Measurements from ENCODE around the gene SREK1.

Gene SREK1

GRCh38 chr5:66164044-66164790 is 20.1 kb downstream of the SREK1 start:
- DNase-seq (ENCODE audit: low read depth), result peak; percentile 90

- no peak for DNase-seq (ENCODE audit: low read depth)
These were observed 24.1 kb downstream of the SREK1 start for GRCh38 chr5:66168226-66168625.

- no peak for DNase-seq (ENCODE audit: low read depth)
These were observed 25.4 kb downstream of the SREK1 start for GRCh38 chr5:66169534-66169933.

GRCh38 chr5:66170195-66170919 is 26.3 kb downstream of the SREK1 start:
- DNase-seq (ENCODE audit: low read depth), result no peak

GRCh38 chr5:66171349-66172344 is 27.5 kb downstream of the SREK1 start:
- peak; percentile 50 for DNase-seq (ENCODE audit: low read depth)

GRCh38 chr5:66174338-66174737 is 30.2 kb downstream of the SREK1 start:
- no peak for DNase-seq (ENCODE audit: low read depth)

GRCh38 chr5:66178799-66179198 is 34.7 kb downstream of the SREK1 start:
- no peak for DNase-seq (ENCODE audit: low read depth)

GRCh38 chr5:66179297-66180051 is 35.4 kb downstream of the SREK1 start:
- no peak for DNase-seq (ENCODE audit: low read depth)

GRCh38 chr5:66180282-66181155 is 36.4 kb downstream of the SREK1 start:
- no peak for DNase-seq (ENCODE audit: low read depth)

- no peak for DNase-seq (ENCODE audit: low read depth)
These were observed 42.0 kb downstream of the SREK1 start for GRCh38 chr5:66186108-66186507.

- no peak for DNase-seq (ENCODE audit: low read depth)
These were observed 49.3 kb downstream of the SREK1 start for GRCh38 chr5:66193419-66193818.

- DNase-seq (ENCODE audit: low read depth), result no peak
These were observed 53.8 kb downstream of the SREK1 start for GRCh38 chr5:66197764-66198405.

GRCh38 chr5:66198837-66199236 is 54.7 kb downstream of the SREK1 start:
- DNase-seq (ENCODE audit: low read depth), result no peak

GRCh38 chr5:66203531-66203930 is 59.4 kb downstream of the SREK1 start:
- DNase-seq (ENCODE audit: low read depth), result no peak

GRCh38 chr5:66206465-66206864 is 62.4 kb downstream of the SREK1 start:
- no peak for DNase-seq (ENCODE audit: low read depth)

GRCh38 chr5:66207800-66208561 is 63.9 kb downstream of the SREK1 start:
- DNase-seq (ENCODE audit: low read depth), result no peak

GRCh38 chr5:66209350-66209749 is 65.2 kb downstream of the SREK1 start:
- no peak for DNase-seq (ENCODE audit: low read depth)

GRCh38 chr5:66209794-66210193 is 65.7 kb downstream of the SREK1 start:
- DNase-seq (ENCODE audit: low read depth), result no peak

- no peak for DNase-seq (ENCODE audit: low read depth)
These were observed 69.4 kb downstream of the SREK1 start for GRCh38 chr5:66213533-66213932.
